ENCODE results near the gene ATF7.
"Not testable (repeated sequence)": the region's sequence is repeated elsewhere in the genome, so short reads cannot be mapped to it uniquely, and the experiment has no call there.

ATF7 gene

GRCh38 chr12:53645165-53645564, 19.0 kb upstream of the ATF7 start:
- ATAC-seq (no peak), DNase-seq (no peak)
- no peaks in the 10 kb centered on the region for H3K36me3 Mint-ChIP-seq (ENCODE audit: low read depth)
- peaks cover 2% of the 10 kb centered on the region for H3K27me3 Mint-ChIP-seq
- no peaks in the 10 kb centered on the region for H3K4me1 Mint-ChIP-seq
- no peaks in the 10 kb centered on the region for H3K9me3 Mint-ChIP-seq
- no peak overlapping the region for H3K4me3 Mint-ChIP-seq
- no peak overlapping the region for H3K27ac Mint-ChIP-seq

- H3K27ac Mint-ChIP-seq = no peak overlapping the region
- DNase-seq (no peak), ATAC-seq (no peak)
- H3K9me3 Mint-ChIP-seq = no peaks in the 10 kb centered on the region
- H3K36me3 Mint-ChIP-seq (ENCODE audit: low read depth) = no peaks in the 10 kb centered on the region
- H3K4me1 Mint-ChIP-seq = no peaks in the 10 kb centered on the region
- H3K4me3 Mint-ChIP-seq = no peak overlapping the region
- H3K27me3 Mint-ChIP-seq = peaks cover 2% of the 10 kb centered on the region
These were observed 18.0 kb upstream of the ATF7 start for GRCh38 chr12:53644133-53644532.

GRCh38 chr12:53643232-53643979, 17.2 kb upstream of the ATF7 start:
- Mint-ChIP-seq H3K27me3 (peaks cover 2% of the 10 kb centered on the region), H3K27ac (no peak overlapping the region), H3K4me1 (no peaks in the 10 kb centered on the region), H3K4me3 (no peak overlapping the region), H3K9me3 (no peaks in the 10 kb centered on the region), H3K36me3 (ENCODE audit: low read depth) (no peaks in the 10 kb centered on the region)
- ATAC-seq (no peak), DNase-seq (no peak)

GRCh38 chr12:53638057-53638456, 11.9 kb upstream of the ATF7 start:
- no peaks in the 10 kb centered on the region for H3K36me3 Mint-ChIP-seq (ENCODE audit: low read depth)
- no peaks in the 10 kb centered on the region for H3K9me3 Mint-ChIP-seq
- no peak overlapping the region for H3K27ac Mint-ChIP-seq
- ATAC-seq = no peak
- no peak overlapping the region for H3K4me3 Mint-ChIP-seq
- no peaks in the 10 kb centered on the region for H3K27me3 Mint-ChIP-seq
- H3K4me1 Mint-ChIP-seq = no peaks in the 10 kb centered on the region
- no peak for DNase-seq

- H3K36me3 Mint-ChIP-seq (ENCODE audit: low read depth) = no peaks in the 10 kb centered on the region
- H3K9me3 Mint-ChIP-seq = no peaks in the 10 kb centered on the region
- no peak overlapping the region for H3K27ac Mint-ChIP-seq
- H3K4me1 Mint-ChIP-seq = no peaks in the 10 kb centered on the region
- H3K4me3 Mint-ChIP-seq = no peak overlapping the region
- DNase-seq (no peak), ATAC-seq (no peak)
- H3K27me3 Mint-ChIP-seq = no peaks in the 10 kb centered on the region
These were observed 10.5 kb upstream of the ATF7 start for GRCh38 chr12:53636641-53637040.

- not testable (repeated sequence) for ATAC-seq; H3K27me3 Mint-ChIP-seq; H3K27ac Mint-ChIP-seq; DNase-seq; H3K9me3 Mint-ChIP-seq; H3K4me1 Mint-ChIP-seq; H3K36me3 Mint-ChIP-seq (ENCODE audit: low read depth); H3K4me3 Mint-ChIP-seq
These were observed 9.5 kb upstream of the ATF7 start for GRCh38 chr12:53635708-53636107.

- Mint-ChIP-seq H3K36me3 (ENCODE audit: low read depth) (no peaks in the 10 kb centered on the region), H3K27ac (no peak overlapping the region), H3K9me3 (no peaks in the 10 kb centered on the region), H3K4me3 (no peak overlapping the region), H3K4me1 (peaks cover 4% of the 10 kb centered on the region), H3K27me3 (no peaks in the 10 kb centered on the region)
- no peak for ATAC-seq
- no peak for DNase-seq
These were observed 5.5 kb upstream of the ATF7 start for GRCh38 chr12:53631721-53632120.

GRCh38 chr12:53627919-53628318, 1.7 kb upstream of the ATF7 start:
- Mint-ChIP-seq H3K9me3 (no peaks in the 10 kb centered on the region), H3K27me3 (no peaks in the 10 kb centered on the region), H3K4me3 (no peak overlapping the region), H3K4me1 (peaks cover 37% of the 10 kb centered on the region), H3K27ac (no peak overlapping the region), H3K36me3 (ENCODE audit: low read depth) (no peaks in the 10 kb centered on the region)
- no peak for ATAC-seq
- DNase-seq = no peak

- peak overlapping the region; percentile 92 for H3K4me3 Mint-ChIP-seq
- ATAC-seq = no peak
- H3K27me3 Mint-ChIP-seq = no peaks in the 10 kb centered on the region
- H3K36me3 Mint-ChIP-seq (ENCODE audit: low read depth) = peaks cover 2% of the 10 kb centered on the region
- DNase-seq = no peak
- H3K27ac Mint-ChIP-seq = peak overlapping the region; percentile 97
- peaks cover 43% of the 10 kb centered on the region for H3K4me1 Mint-ChIP-seq
- H3K9me3 Mint-ChIP-seq = no peaks in the 10 kb centered on the region
These were observed 554 bp upstream of the ATF7 start for GRCh38 chr12:53626702-53627169.

- Mint-ChIP-seq H3K9me3 (no peaks in the 10 kb centered on the region), H3K36me3 (ENCODE audit: low read depth) (peaks cover 5% of the 10 kb centered on the region), H3K4me1 (peaks cover 49% of the 10 kb centered on the region), H3K27me3 (no peaks in the 10 kb centered on the region), H3K27ac (peak overlapping the region; percentile 97), H3K4me3 (peak overlapping the region; percentile 92)
- ATAC-seq (no peak), DNase-seq (no peak)
These were observed 723 bp downstream of the ATF7 start for GRCh38 chr12:53625373-53625945.

- Mint-ChIP-seq H3K27me3 (no peaks in the 10 kb centered on the region), H3K4me3 (peak overlapping the region; percentile 92), H3K27ac (peak overlapping the region; percentile 97), H3K9me3 (no peaks in the 10 kb centered on the region), H3K36me3 (ENCODE audit: low read depth) (peaks cover 5% of the 10 kb centered on the region), H3K4me1 (peaks cover 49% of the 10 kb centered on the region)
- ATAC-seq (no peak), DNase-seq (no peak)
These were observed 1.2 kb downstream of the ATF7 start for GRCh38 chr12:53624956-53625355.

- Mint-ChIP-seq H3K4me1 (peaks cover 49% of the 10 kb centered on the region), H3K4me3 (peak overlapping the region; percentile 92), H3K27ac (no peak overlapping the region), H3K9me3 (no peaks in the 10 kb centered on the region), H3K36me3 (ENCODE audit: low read depth) (peaks cover 5% of the 10 kb centered on the region), H3K27me3 (no peaks in the 10 kb centered on the region)
- no peak for ATAC-seq
- DNase-seq = no peak
These were observed 1.7 kb downstream of the ATF7 start for GRCh38 chr12:53624458-53624857.

GRCh38 chr12:53623548-53624385, 2.4 kb downstream of the ATF7 start:
- Mint-ChIP-seq H3K4me3 (peak overlapping the region; percentile 92), H3K4me1 (peaks cover 53% of the 10 kb centered on the region)
- no peak for ATAC-seq

GRCh38 chr12:53622724-53623123, 3.5 kb downstream of the ATF7 start:
- Mint-ChIP-seq H3K27ac (no peak overlapping the region), H3K4me1 (peaks cover 64% of the 10 kb centered on the region), H3K9me3 (no peaks in the 10 kb centered on the region), H3K27me3 (no peaks in the 10 kb centered on the region), H3K36me3 (ENCODE audit: low read depth) (peaks cover 10% of the 10 kb centered on the region), H3K4me3 (no peak overlapping the region)
- DNase-seq = no peak
- no peak for ATAC-seq

More at GRCh38 chr12:53623548-53624385, 2.4 kb downstream of the ATF7 start:
- no peaks in the 10 kb centered on the region for H3K9me3 Mint-ChIP-seq
- DNase-seq = no peak
- H3K27ac Mint-ChIP-seq = peak overlapping the region; percentile 2
- no peaks in the 10 kb centered on the region for H3K27me3 Mint-ChIP-seq
- H3K36me3 Mint-ChIP-seq (ENCODE audit: low read depth) = peaks cover 5% of the 10 kb centered on the region

GRCh38 chr12:53618275-53618674, 7.9 kb downstream of the ATF7 start:
- Mint-ChIP-seq H3K4me1 (peaks cover 39% of the 10 kb centered on the region), H3K4me3 (peak overlapping the region; percentile 74), H3K9me3 (no peaks in the 10 kb centered on the region), H3K27ac (peak overlapping the region; percentile 42), H3K27me3 (no peaks in the 10 kb centered on the region), H3K36me3 (ENCODE audit: low read depth) (peaks cover 15% of the 10 kb centered on the region)
- ATAC-seq (no peak), DNase-seq (no peak)

Data from activated naive CD8-positive, alpha-beta T cell treated with anti-CD3 and anti-CD28 coated beads, Interleukin-2, amount 50 U/mL, for 24 hours (primary cell).